Stimulated activated CD4-positive, alpha-beta T cell treated with anti-CD3 and anti-CD28 coated beads, Interleukin-1b, Interleukin-23, amount 100 ng/mL, for 24 hours (primary cell): ENCODE data around the gene HOXC13.

Experiments
- DNase-seq, 4 experiments: peaks; one replicate each; pipeline ENCODE4 v3.0.0-alpha.2; 2020; ENCODE audit warnings: low read depth in 4 of 4, low spot score in 1 of 4

Gene HOXC13

DNA sequence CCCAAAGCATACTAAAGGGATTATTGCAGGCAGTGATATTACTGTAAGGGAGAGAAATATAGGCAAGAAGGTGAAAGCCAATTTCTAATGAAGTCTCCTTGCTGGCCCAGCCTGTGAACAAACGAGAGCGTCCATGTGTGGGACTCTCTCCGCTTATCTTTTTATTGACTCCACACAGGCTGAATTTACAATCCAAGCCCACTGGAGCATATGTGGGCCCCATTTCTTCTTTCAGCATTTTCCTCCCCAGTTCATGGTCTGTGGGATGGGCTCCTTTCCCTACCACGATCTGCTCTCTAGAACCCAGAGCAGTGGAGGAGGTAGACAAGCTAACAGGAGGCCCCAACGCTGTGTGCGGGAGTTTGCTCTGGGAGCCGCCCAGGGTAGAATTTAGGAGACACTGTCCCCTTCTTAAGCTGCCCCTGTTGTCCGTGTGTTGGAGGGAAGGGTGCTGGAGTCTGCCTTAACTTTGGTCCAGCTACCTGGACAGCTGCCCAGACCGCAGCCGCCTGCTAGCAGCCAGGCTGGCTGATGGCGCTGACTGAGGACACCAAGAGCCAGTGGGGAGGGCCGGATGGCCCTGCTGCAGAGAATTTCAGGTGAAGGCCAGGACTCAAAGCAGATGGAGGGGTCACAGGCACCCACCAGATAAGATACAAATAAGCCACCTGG, 31.1 kb downstream of the HOXC13 start:
- no peak for DNase-seq

- DNase-seq = no peak
Observed at GRCh38 chr12:53970451-53970850, 31.8 kb downstream of the HOXC13 start.

- no peak for DNase-seq
Observed at GRCh38 chr12:53971129-53971528, 32.5 kb downstream of the HOXC13 start.

GRCh38 chr12:53971686-53972085, 33.1 kb downstream of the HOXC13 start:
- no peak for DNase-seq

GRCh38 chr12:53972152-53972702, 33.6 kb downstream of the HOXC13 start:
- DNase-seq = no peak

DNA sequence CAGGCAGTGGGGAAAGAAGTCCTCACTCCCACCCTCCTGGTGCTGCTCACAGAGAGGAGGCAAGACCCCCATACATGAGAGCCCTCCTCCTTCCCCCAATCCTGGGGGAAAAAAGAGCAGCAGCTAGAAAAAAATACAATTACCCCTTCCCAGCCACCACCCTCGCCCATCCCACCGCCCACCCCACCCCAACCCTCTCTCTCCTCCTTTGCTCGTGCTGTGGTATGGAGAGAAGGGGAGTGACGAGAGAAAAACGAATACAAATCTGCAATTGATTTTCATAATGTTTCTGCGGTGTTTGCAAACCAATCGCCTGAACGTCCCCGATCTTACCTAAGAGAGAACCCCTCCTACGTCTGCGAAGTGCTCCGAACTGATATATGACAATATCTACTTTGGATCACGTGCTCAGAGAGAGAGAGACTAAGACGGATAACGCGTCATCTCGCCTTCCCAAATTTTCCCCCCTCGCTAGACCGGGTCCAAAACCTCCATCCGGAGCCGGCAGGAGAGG, 34.1 kb downstream of the HOXC13 start, which contains the start of gene HOXC11:
TSS of gene HOXC11 (plus strand) at position 405 of the 514 bp plus-strand sequence. CDS start 116 bp downstream, outside the sequence.
- no peak for DNase-seq

- DNase-seq = no peak
Observed at GRCh38 chr12:53973236-53974042, 34.8 kb downstream of the HOXC13 start.

GRCh38 chr12:53974084-53975063, 35.7 kb downstream of the HOXC13 start, which contains the start of gene HOTAIR:
TSS of gene HOTAIR (minus strand) at chr12:53974954.
- no peak for DNase-seq

- no peak for DNase-seq
Observed at GRCh38 chr12:53975064-53975471, 36.4 kb downstream of the HOXC13 start.

GRCh38 chr12:53975479-53976152, 37.0 kb downstream of the HOXC13 start:
- DNase-seq = no peak

DNA sequence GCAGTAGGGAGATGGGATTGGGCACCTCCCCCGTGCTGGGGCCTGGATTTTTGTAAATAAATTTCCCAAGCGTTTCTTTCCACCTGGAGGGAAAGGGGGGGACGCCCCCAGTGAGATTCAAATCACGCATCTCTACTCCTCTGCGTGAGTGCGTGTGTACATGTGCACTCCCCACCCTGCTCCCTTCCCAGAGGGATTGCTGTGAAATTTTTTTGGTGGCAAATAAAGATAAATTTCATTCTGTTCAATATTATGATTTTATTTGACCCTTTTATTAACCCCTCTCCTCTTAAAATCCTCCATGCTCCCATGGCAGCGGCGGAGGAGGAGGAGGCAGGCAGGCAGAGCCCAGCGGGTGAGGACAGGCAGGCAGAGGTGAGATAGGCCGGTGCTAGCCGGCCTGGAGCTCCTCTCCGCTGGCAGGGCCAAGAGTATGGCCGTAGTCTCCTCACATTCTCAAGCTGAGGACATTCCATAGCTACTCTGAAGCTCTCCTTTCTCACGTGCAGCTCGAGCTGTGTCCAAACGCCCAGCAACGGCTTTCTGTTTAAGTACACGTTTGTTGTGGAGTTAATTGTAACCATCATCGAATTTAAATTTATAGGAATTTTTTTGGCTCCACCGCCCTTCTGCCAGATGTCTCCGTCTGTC, 37.7 kb downstream of the HOXC13 start:
- no peak for DNase-seq

DNA sequence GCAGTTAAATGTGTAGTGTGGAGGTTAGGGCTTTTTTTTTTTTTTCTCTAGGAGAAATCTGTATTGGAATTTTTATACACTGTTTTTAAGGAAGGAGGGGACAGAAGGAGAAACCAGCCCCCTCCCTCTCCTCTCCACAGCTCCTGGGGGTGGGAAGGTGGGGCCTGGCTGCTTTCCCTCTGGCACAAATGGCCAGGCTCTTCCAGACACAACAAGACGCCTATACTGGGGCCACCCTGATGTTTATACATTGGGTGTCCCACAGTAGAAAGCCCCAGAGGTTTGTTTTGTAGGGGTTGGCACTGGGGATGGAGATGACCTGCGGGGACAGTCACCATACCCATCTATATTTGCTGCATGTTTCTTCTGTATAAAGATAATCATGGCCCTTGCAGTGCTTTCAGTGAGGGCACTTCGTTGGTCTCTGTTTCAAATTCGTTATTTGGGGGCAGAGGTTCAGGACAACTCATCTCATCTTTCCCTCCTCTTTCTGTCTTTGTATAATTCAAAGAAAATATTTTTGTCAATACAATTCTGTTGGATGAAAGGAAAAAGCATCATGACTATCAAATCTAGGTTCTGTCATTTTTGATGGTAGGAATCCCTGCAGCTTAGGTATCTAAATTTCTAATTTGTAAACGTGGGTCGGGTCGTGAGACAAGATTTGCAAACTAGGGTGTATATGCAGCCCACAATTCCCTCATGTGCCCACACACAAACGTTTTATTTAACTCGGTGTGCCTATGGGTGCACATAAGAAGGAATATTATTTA, 38.4 kb downstream of the HOXC13 start:
- DNase-seq = no peak

DNA sequence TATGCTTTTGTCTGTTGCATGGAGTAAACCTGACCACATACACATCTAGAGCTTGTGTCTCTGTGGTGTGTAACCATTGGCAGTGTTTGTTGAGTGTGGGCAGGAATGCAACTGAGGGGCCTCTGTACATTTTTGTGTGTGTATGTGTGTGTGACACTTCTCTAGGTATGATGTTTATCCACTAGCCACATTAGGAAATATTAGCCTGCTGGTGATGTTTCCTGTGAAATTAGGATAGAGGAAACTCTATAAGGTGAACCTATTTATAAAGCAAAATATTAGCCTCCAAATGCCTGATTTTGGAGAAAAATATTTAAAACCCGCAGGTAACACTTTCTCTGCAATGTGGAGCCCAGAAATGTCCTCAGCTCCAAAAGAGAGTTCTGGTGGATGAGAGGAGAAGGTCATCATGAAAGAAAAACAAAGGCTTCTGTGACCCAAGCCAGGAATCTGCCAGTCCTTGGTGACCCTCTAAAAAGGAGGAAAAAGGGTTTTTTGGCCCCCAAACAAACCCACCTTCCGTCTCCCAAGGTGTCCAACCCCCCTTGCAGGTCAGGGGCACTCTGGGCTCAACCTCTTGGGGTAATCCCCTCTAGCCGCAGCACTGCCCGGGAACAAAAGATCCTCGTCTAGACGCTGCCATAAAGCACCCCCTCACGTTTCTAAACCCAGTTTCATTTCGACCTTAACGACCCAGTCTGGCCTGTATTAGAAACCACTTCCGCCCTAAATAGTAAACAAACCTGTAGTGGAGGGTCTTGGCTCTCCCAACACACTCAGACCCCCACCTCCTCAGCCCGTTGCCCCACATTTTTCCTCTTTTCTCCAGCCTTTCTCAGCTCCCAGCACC, 39.2 kb downstream of the HOXC13 start:
- no peak for DNase-seq

- no peak for DNase-seq
Observed at GRCh38 chr12:53978477-53979356, 40.1 kb downstream of the HOXC13 start.

- DNase-seq = no peak
Observed at GRCh38 chr12:53980104-53980801, 41.6 kb downstream of the HOXC13 start.

DNA sequence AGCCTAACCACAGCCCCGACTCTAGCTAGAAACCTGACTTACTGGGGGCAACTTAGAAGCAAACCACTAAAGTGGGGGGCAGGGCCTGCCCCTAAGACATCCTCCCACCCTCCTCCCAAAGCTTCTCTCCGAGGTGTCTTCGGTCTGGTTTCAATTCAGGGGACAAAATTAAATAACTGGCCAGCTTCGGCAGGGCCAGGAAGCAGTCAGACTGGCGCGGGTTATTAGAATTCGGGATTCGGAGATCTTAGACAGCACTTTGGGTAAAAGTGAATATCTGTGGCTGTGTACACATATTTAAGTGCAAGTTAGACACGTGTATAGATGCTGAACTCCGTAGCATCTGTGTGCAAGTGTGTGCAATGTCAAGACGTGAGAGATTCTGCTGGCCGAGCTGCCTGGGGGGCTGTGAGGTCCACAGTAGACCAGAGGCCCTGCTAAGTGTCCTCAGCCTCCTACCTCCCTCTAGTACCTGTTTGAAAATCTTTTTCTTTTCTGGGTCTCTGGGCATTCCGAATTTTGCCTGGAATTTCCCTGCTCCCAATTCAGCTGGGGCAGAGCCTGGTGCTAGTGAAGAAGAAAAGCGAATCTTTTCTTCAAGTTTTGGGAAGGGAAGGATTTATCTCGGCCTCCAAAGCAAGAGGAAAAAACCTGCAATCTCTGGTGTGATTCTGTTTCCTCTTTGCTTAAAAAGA, 42.3 kb downstream of the HOXC13 start:
- DNase-seq = no peak
